Esophagus muscularis mucosa (tissue), 4 donors: ENCODE measurements around the gene HBZ. TPM values are rescaled to one million over a fixed set of nuclear protein-coding genes. Genes with fewer than 3 reads are reported as not detected.
"Not testable (repeated sequence)": the region's sequence is repeated elsewhere in the genome, so short reads cannot be mapped to it uniquely, and the experiment has no call there.

Experiments used
- DNase-seq: peaks from one replicate; pipeline ENCODE4 v3.0.0-alpha.2; 2017; ENCODE audit errors: extremely low spot score
- H3K27ac ChIP-seq, 4 donors: fragments of 200-600 bp; sonication (generic); replicated peaks in 1 of 4; 1 replicate in 3 of 4; 2 replicates in 1 of 4; pipeline ENCODE4 v1.5.1; 2016 to 2019; ENCODE audit warnings: mild to moderate bottlenecking in 1 of 4
- H3K27me3 ChIP-seq, 4 donors: fragments of 200-600 bp; sonication (generic); one replicate each; pipeline versions ENCODE4 v1.5.1 to v1.6.0; 2016 to 2019
- H3K36me3 ChIP-seq, 4 donors: fragments of 200-600 bp; sonication (generic); one replicate each; pipeline ENCODE4 v1.5.1; 2016 to 2019
- H3K4me1 ChIP-seq, 4 donors: fragments of 200-600 bp; sonication (generic); one replicate each; pipeline ENCODE4 v1.5.1; 2016 to 2019
- H3K4me3 ChIP-seq, 4 donors: fragments of 200-600 bp; sonication (generic); 1 replicate in 2 of 4; 2 replicates in 2 of 4; pipeline ENCODE4 v1.5.1; 2016 to 2019; ENCODE audit warnings: mild to moderate bottlenecking in 4 of 4, moderate library complexity in 1 of 4
- H3K9me3 ChIP-seq, 4 donors: fragments of 200-600 bp; sonication (generic); 1 replicate in 3 of 4; 2 replicates in 1 of 4; pipeline ENCODE4 v1.5.1; 2016 to 2019
- CTCF ChIP-seq, 3 experiments: fragments of 200-600 bp in 2 of 3; fragments of 450-650 bp in 1 of 3; sonication (generic) in 2 of 3; IDR thresholded peaks; one replicate each; pipeline ENCODE4 v1.5.1; 2017 to 2019; ENCODE audit warnings: antibody characterized with exemption in 3 of 3, mild to moderate bottlenecking in 2 of 3, moderate library complexity in 1 of 3
- EP300 ChIP-seq: sonication (generic); formaldehyde crosslinking; IDR thresholded peaks from one replicate; pipeline ENCODE4 v1.6.1; 2017; ENCODE audit warnings: antibody characterized with exemption
- POLR2A ChIP-seq: fragments of 450-650 bp; IDR thresholded peaks from one replicate; pipeline ENCODE4 v1.6.1; 2017; ENCODE audit warnings: antibody characterized with exemption, moderate library complexity, mild to moderate bottlenecking, low read depth
- POLR2AphosphoS5 ChIP-seq, 2 donors: sonication (generic); formaldehyde crosslinking; IDR thresholded peaks; one replicate each; pipeline ENCODE4 v1.6.1; 2017; ENCODE audit warnings: antibody characterized with exemption in 2 of 2
- WGBS: methylation state at CpG from one replicate; pipeline ENCODE4 v1.1.5; 2018; 5-methylcytosine and 5-hydroxymethylcytosine counted together
- intact Hi-C: fragments of 100-400 bp; cut with DNase I; formaldehyde crosslinking; loops from one replicate; pipeline ENCODE4 v1.15.1; 2023
- total RNA-seq, 4 donors: library from RNA; depleted of rRNA; stranded (reverse); fragments of >200 nt; gene quantifications; one replicate each; pipeline versions ENCODE4 v1.1.0 to v1.2.1, GENCODE V29; 2016

Gene HBZ
- total RNA-seq, 4 donors from 2014 or later, result not detected

- no peak for DNase-seq
- intact Hi-C loops, result no loop called here
- Histone ChIP-seq H3K4me1 (peaks cover 19 to 21% (median 20%) of the 10 kb centered on the region in 4 donors), H3K4me3 (no peak overlapping the region), H3K27ac (no peak overlapping the region), H3K27me3 (peaks cover 10 to 82% (median 54%) of the 10 kb centered on the region in 4 donors), H3K9me3 (no peaks in the 10 kb centered on the region), H3K36me3 (no peaks in the 10 kb centered on the region)
- no CpG with 5 or more reads among the region's 3 CpGs for WGBS
- TF ChIP-seq POLR2AphosphoS5 (IDR thresholded peaks at IDR 0.05) (no peak), EP300 (no peak), POLR2A (no peak), CTCF (IDR thresholded peaks at IDR 0.05) (no peak)
Measured at GRCh38 chr16:169014-169413, 16.6 kb downstream of the HBZ start.

GRCh38 chr16:170088-170507 lies 17.7 kb downstream of the HBZ start:
- H3K9me3 ChIP-seq, H3K36me3 ChIP-seq, H3K27ac ChIP-seq, DNase-seq, intact Hi-C loops, H3K4me3 ChIP-seq: not testable (repeated sequence)
- Histone ChIP-seq H3K27me3 (peaks cover 10 to 89% (median 55%) of the 10 kb centered on the region in 4 donors), H3K4me1 (peaks cover 17 to 19% (median 17%) of the 10 kb centered on the region in 4 donors)
- WGBS, result 3% methylated on average over 5 of the region's 5 CpGs

- H3K27me3 ChIP-seq, result peaks cover 13 to 89% (median 53%) of the 10 kb centered on the region in 4 donors
- TF ChIP-seq CTCF (IDR thresholded peaks at IDR 0.05) (no peak), EP300 (no peak), POLR2AphosphoS5 (IDR thresholded peaks at IDR 0.05) (no peak), POLR2A (no peak)
- 91% methylated on average over 1 of the region's 1 CpG for WGBS
Measured at GRCh38 chr16:170788-171187, 18.3 kb downstream of the HBZ start.

GRCh38 chr16:172374-172941 lies 20.0 kb downstream of the HBZ start, which contains the start of gene HBA2:
Gene HBA2 (plus strand): TSS chr16:172876. CDS start chr16:172913, 37 bp downstream.
- H3K27ac ChIP-seq, intact Hi-C loops, H3K36me3 ChIP-seq, H3K4me3 ChIP-seq, DNase-seq, H3K9me3 ChIP-seq: not testable (repeated sequence)
- WGBS, result no CpG with 5 or more reads among the region's 74 CpGs
- Histone ChIP-seq H3K27me3 (peaks cover 4 to 83% (median 42%) of the 10 kb centered on the region in 4 donors), H3K4me1 (peaks cover 2 to 11% (median 9%) of the 10 kb centered on the region in 4 donors)

More at GRCh38 chr16:170788-171187, 18.3 kb downstream of the HBZ start:
- Histone ChIP-seq H3K27ac (no peak overlapping the region), H3K4me3 (no peak overlapping the region), H3K4me1 (peaks cover 10 to 12% (median 11%) of the 10 kb centered on the region in 4 donors), H3K9me3 (no peaks in the 10 kb centered on the region), H3K36me3 (no peaks in the 10 kb centered on the region)
- no peak for DNase-seq
- intact Hi-C loops, result no loop called here

- no CpG with 5 or more reads among the region's 44 CpGs for WGBS
- H3K4me3 ChIP-seq, H3K9me3 ChIP-seq, intact Hi-C loops, H3K36me3 ChIP-seq, DNase-seq, H3K27ac ChIP-seq: not testable (repeated sequence)
- peaks cover 2 to 13% (median 10%) of the 10 kb centered on the region in 4 donors for H3K4me1 ChIP-seq
- H3K27me3 ChIP-seq, result peaks cover 4 to 83% (median 42%) of the 10 kb centered on the region in 4 donors
Measured at GRCh38 chr16:173211-173854, 20.9 kb downstream of the HBZ start.

GRCh38 chr16:173928-174769 lies 21.7 kb downstream of the HBZ start:
- H3K27ac ChIP-seq, DNase-seq, H3K4me3 ChIP-seq, intact Hi-C loops, H3K36me3 ChIP-seq, H3K9me3 ChIP-seq: not testable (repeated sequence)
- Histone ChIP-seq H3K4me1 (peaks cover 2 to 13% (median 10%) of the 10 kb centered on the region in 4 donors), H3K27me3 (peaks cover 4 to 83% (median 42%) of the 10 kb centered on the region in 4 donors)
- 17% methylated on average over 5 of the region's 13 CpGs for WGBS
